Measurements from ENCODE around the gene FRAS1. TPM values are rescaled to one million over a fixed set of nuclear protein-coding genes. Genes with fewer than 3 reads are reported as not detected.

Gene FRAS1
- total and polyA plus RNA-seq, 9 of the 15 experiments (the other 6 are each of a cell fraction or from before 2014, with no cell fraction given) = under 0.01 to 0.11 (median 0.04) TPM; not detected in 2

DNA sequence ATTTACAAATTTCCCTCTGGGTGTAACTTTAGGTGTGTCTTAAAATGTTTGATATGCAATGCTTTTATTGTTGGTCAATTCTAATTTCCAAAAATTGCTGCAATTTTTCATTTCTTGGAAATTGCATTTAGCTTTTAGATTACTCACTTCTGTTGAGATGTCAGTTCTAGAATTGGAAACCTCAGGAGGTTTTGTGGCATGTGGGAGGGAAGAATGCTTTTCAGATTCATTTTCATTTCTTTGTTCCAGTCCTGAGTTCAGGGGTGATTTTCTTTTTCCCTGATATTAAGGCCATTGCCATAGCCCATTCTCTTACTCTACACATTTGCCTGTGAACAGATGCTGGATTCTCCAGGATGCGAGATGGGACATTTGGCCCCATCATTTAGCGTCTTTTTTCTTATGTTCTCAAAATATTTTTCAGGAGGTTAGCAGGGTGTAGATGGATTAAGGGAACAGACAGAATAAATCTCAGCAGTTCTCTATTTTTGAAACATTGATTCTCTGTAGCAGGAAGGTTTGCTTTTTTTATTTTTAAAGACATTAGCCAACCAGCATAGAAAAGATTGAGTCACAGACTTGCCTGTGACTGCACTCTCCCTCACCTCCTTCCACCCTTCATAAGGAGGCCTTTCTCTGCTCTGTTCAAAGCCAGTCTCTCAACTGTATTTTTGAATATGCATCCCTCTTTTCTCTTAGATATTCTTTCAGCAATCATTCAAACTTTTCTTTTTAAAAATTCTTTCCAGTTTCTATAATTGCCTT is 256.0 kb downstream of the FRAS1 start:
- FAIRE-seq = no peak
- no peaks in the 10 kb centered on the region for H4K20me1 ChIP-seq (replicated peaks; ENCODE audit: control insufficient read depth, insufficient read depth, low read length)
- BruUV-seq (replicated peaks) = no TSS peak
- in situ Hi-C loops (cut with MboI) (no loop called here), intact Hi-C loops (cut with micrococcal nuclease) (no loop called here)
- no peaks in the 10 kb centered on the region for H3K79me2 ChIP-seq (ENCODE audit: control insufficient read depth, insufficient read depth, low read length)
- H3K9ac ChIP-seq (ENCODE audit: insufficient read depth in 1 of 2, low read depth in 2 of 2, low read length in 2 of 2) = no peak overlapping the region
- H3K4me2 ChIP-seq (ENCODE audit: insufficient read depth, low read length) = no peak overlapping the region
- no peaks in the 10 kb centered on the region for H3K9me1 ChIP-seq (ENCODE audit: control insufficient read depth, insufficient read depth, low read length)
- H3K4me3 ChIP-seq = no peak overlapping the region
- no peak for DNase-seq (ENCODE audit: extremely low read depth in 1 of 4, low spot score in 3 of 4)
- no peaks in the 10 kb centered on the region for H3K4me1 ChIP-seq (replicated peaks in 1 of 2; ENCODE audit: control insufficient read depth in 2 of 2, insufficient read depth in 2 of 2, low read length in 2 of 2)
- TF ChIP-seq RFX1 (IDR thresholded peaks at IDR 0.05) = no peak
- no peak for TF ChIP-seq ZNF324 (CRISPR knock-in tag; IDR thresholded peaks at IDR 0.05)
- no peak for TF ChIP-seq FOXP1 (CRISPR knock-in tag; IDR thresholded peaks at IDR 0.05)
- no peak for TF ChIP-seq PHB (CRISPR knock-in tag; IDR thresholded peaks at IDR 0.05)
- no peak for TF ChIP-seq TCF3 (CRISPR knock-in tag; IDR thresholded peaks at IDR 0.05)
- no peak for TF ChIP-seq HDAC2 (IDR thresholded peaks at IDR 0.05)
- TF ChIP-seq ZNF277 (CRISPR knock-in tag; IDR thresholded peaks at IDR 0.05; ENCODE audit: borderline replicate concordance) = no peak
- TF ChIP-seq MXD1 (CRISPR knock-in tag; IDR thresholded peaks at IDR 0.05; ENCODE audit: borderline replicate concordance, poor library complexity, severe bottlenecking) = no peak
- no peak for TF ChIP-seq ZNF512 (tag; IDR thresholded peaks at IDR 0.05)
- H3K27ac ChIP-seq (ENCODE audit: extremely low read depth, low read depth, low read length) = no peak overlapping the region
- no peak for ATAC-seq
- no peaks in the 10 kb centered on the region for H3K36me3 ChIP-seq (ENCODE audit: control insufficient read depth, insufficient read depth, low read length)
- 0% methylated on average over 2 of the region's 2 CpGs for WGBS (ENCODE audit: insufficient coverage, low coverage, missing lambda C conversion rate)
- ChIA-PET CTCF (ENCODE audit: low intra/inter-chr PET ratio) (no interaction called here), POLR2A (interaction anchor here (0.8 kb wide), 1 partner anchor 14 kb away, joined by 3 read pairs; no protein-coding TSS in a partner anchor)
- H2AFZ ChIP-seq (ENCODE audit: low read depth, low read length) = no peak overlapping the region
- H3K9me3 ChIP-seq (replicated peaks; ENCODE audit: control insufficient read depth, insufficient read depth, low read depth, low read length) = no peaks in the 10 kb centered on the region
- peaks cover 2 to 8% of the 10 kb centered on the region in 2 experiments; a peak in 2 of 5 replicates for H3K27me3 ChIP-seq (ENCODE audit: control insufficient read depth in 2 of 2, insufficient read depth in 2 of 2, low read length in 2 of 2)
